Right atrium auricular region (tissue), 2 donors: ENCODE measurements around the gene FAM50B. TPM values are rescaled to one million over a fixed set of nuclear protein-coding genes. Genes with fewer than 3 reads are reported as not detected.

Source experiments
- DNase-seq: peaks from one replicate; pipeline ENCODE4 v3.0.0-alpha.2; 2019; ENCODE audit warnings: low spot score
- H3K27ac ChIP-seq, 2 donors: fragments of 200-600 bp; sonication (generic); 1 replicate in 1 of 2; 2 replicates in 1 of 2; pipeline ENCODE4 v1.5.1; 2016 to 2019
- H3K27me3 ChIP-seq, 2 donors: fragments of 200-600 bp; sonication (generic); one replicate each; pipeline versions ENCODE4 v1.5.1 to v1.6.0; 2017 to 2019
- H3K36me3 ChIP-seq: fragments of 200-600 bp; sonication (generic); one replicate; pipeline ENCODE4 v1.5.1; 2016
- H3K4me1 ChIP-seq, 2 donors: fragments of 200-600 bp; sonication (generic); one replicate each; pipeline versions ENCODE4 v1.5.1 to v1.6.0; 2017 to 2019
- H3K4me3 ChIP-seq, 2 donors: fragments of 200-600 bp; sonication (generic); 1 replicate in 1 of 2; 2 replicates in 1 of 2; pipeline ENCODE4 v1.5.1; 2017 to 2019; ENCODE audit warnings: mild to moderate bottlenecking in 1 of 2, moderate library complexity in 1 of 2
- H3K9me3 ChIP-seq, 2 donors: fragments of 200-600 bp; sonication (generic); one replicate each; pipeline ENCODE4 v1.5.1; 2019
- CTCF ChIP-seq, 2 donors: fragments of 200-600 bp; sonication (generic); IDR thresholded peaks; one replicate each; pipeline ENCODE4 v1.5.1; 2019; ENCODE audit warnings: antibody characterized with exemption in 2 of 2
- total RNA-seq, 2 donors: library from RNA; depleted of rRNA; stranded (reverse); fragments of >200 nt; gene quantifications; one replicate each; pipeline ENCODE4 v1.1.0, GENCODE V29; 2016

FAM50B gene
- total RNA-seq, 2 donors from 2014 or later, result 10.0 to 19.6 TPM

- TF ChIP-seq CTCF (IDR thresholded peaks at IDR 0.05), result no peak
- no peak overlapping the region for H3K4me3 ChIP-seq
- H3K9me3 ChIP-seq, result no peaks in the 10 kb centered on the region
- H3K4me1 ChIP-seq, result no peaks in the 10 kb centered on the region
- H3K27me3 ChIP-seq, result no peaks in the 10 kb centered on the region
- H3K27ac ChIP-seq, result peak overlapping the region in 1 of 2 donors; percentile 42
- DNase-seq, result no peak
- H3K36me3 ChIP-seq, result no peaks in the 10 kb centered on the region
Measured at GRCh38 chr6:3831761-3832530, 17.2 kb upstream of the FAM50B start.

- no peak for TF ChIP-seq CTCF (IDR thresholded peaks at IDR 0.05)
- peak; percentile 87 for DNase-seq
Measured at GRCh38 chr6:3835055-3835731, 14.0 kb upstream of the FAM50B start.

GRCh38 chr6:3835785-3836184 lies 13.4 kb upstream of the FAM50B start:
- H3K9me3 ChIP-seq, result no peaks in the 10 kb centered on the region
- no peaks in the 10 kb centered on the region for H3K27me3 ChIP-seq
- DNase-seq, result no peak
- H3K27ac ChIP-seq, result peak overlapping the region; percentile 28 to 34
- H3K4me1 ChIP-seq, result no peaks in the 10 kb centered on the region
- no peaks in the 10 kb centered on the region for H3K36me3 ChIP-seq
- no peak overlapping the region for H3K4me3 ChIP-seq
- TF ChIP-seq CTCF (IDR thresholded peaks at IDR 0.05), result no peak

More at GRCh38 chr6:3835055-3835731, 14.0 kb upstream of the FAM50B start:
- Histone ChIP-seq H3K27me3 (no peaks in the 10 kb centered on the region), H3K4me3 (no peak overlapping the region), H3K9me3 (no peaks in the 10 kb centered on the region), H3K27ac (peak overlapping the region; percentile 28 to 34), H3K4me1 (no peaks in the 10 kb centered on the region), H3K36me3 (no peaks in the 10 kb centered on the region)

- no peaks in the 10 kb centered on the region for H3K9me3 ChIP-seq
- no peak overlapping the region for H3K27ac ChIP-seq
- DNase-seq, result no peak
- H3K4me1 ChIP-seq, result peaks cover 0 to 3% of the 10 kb centered on the region in 2 donors
- no peak overlapping the region for H3K4me3 ChIP-seq
- H3K27me3 ChIP-seq, result no peaks in the 10 kb centered on the region
- TF ChIP-seq CTCF (IDR thresholded peaks at IDR 0.05), result no peak
- no peaks in the 10 kb centered on the region for H3K36me3 ChIP-seq
Measured at GRCh38 chr6:3836566-3836965, 12.6 kb upstream of the FAM50B start.

- Histone ChIP-seq H3K4me1 (peaks cover 0 to 11% of the 10 kb centered on the region in 2 donors), H3K27me3 (no peaks in the 10 kb centered on the region), H3K36me3 (no peaks in the 10 kb centered on the region), H3K27ac (no peak overlapping the region), H3K4me3 (no peak overlapping the region), H3K9me3 (no peaks in the 10 kb centered on the region)
- no peak for DNase-seq
- no peak for TF ChIP-seq CTCF (IDR thresholded peaks at IDR 0.05)
Measured at GRCh38 chr6:3837781-3838180, 11.4 kb upstream of the FAM50B start.
